Activated CD4-positive, alpha-beta T cell treated with anti-CD3 and anti-CD28 coated beads, Interleukin-2, amount 50 U/mL, for 16 hours (primary cell): ENCODE data around the gene ANKRD34A.

ENCODE experiments used
- DNase-seq: peaks from one replicate; pipeline ENCODE4 v3.0.0-alpha.2; 2020

The ANKRD34A gene

GRCh38 chr1:145965119-145965744, 857 bp upstream of the ANKRD34A start:
- DNase-seq = no peak

- DNase-seq = no peak
Measured at GRCh38 chr1:145963265-145964019, 933 bp downstream of the ANKRD34A start.

- no peak for DNase-seq
Measured at GRCh38 chr1:145962157-145963102, 1.9 kb downstream of the ANKRD34A start.

- peak; percentile 58 for DNase-seq
Measured at GRCh38 chr1:145961425-145962156, 2.8 kb downstream of the ANKRD34A start.

- DNase-seq = no peak
Measured at GRCh38 chr1:145961109-145961424, 3.3 kb downstream of the ANKRD34A start.

GRCh38 chr1:145960468-145961108, 3.8 kb downstream of the ANKRD34A start:
- DNase-seq = peak; percentile 49

GRCh38 chr1:145959957-145960467, 4.4 kb downstream of the ANKRD34A start:
- no peak for DNase-seq

GRCh38 chr1:145959333-145959732, 5.0 kb downstream of the ANKRD34A start:
- DNase-seq = no peak

- DNase-seq = no peak
Measured at GRCh38 chr1:145958734-145959133, 5.6 kb downstream of the ANKRD34A start.

- peak; percentile 98 for DNase-seq
Measured at GRCh38 chr1:145957443-145958319, 6.7 kb downstream of the ANKRD34A start, which contains the start of gene LIX1L. TSS of gene LIX1L (minus strand) at chr1:145958017. CDS start at chr1:145957927, 90 bp downstream.

GRCh38 chr1:145956781-145957442, 7.5 kb downstream of the ANKRD34A start:
- DNase-seq = no peak

GRCh38 chr1:145956361-145956760, 8.0 kb downstream of the ANKRD34A start:
- no peak for DNase-seq

- no peak for DNase-seq
Measured at GRCh38 chr1:145955436-145955835, 8.9 kb downstream of the ANKRD34A start.

- no peak for DNase-seq
Measured at GRCh38 chr1:145953861-145954260, 10.5 kb downstream of the ANKRD34A start.

- DNase-seq = no peak
Measured at GRCh38 chr1:145952903-145953302, 11.5 kb downstream of the ANKRD34A start.

GRCh38 chr1:145951526-145951925, 12.8 kb downstream of the ANKRD34A start:
- DNase-seq = no peak

GRCh38 chr1:145949219-145949618, 15.2 kb downstream of the ANKRD34A start:
- DNase-seq = no peak

- DNase-seq = no peak
Measured at GRCh38 chr1:145947551-145947950, 16.8 kb downstream of the ANKRD34A start.

GRCh38 chr1:145946477-145946986, 17.8 kb downstream of the ANKRD34A start:
- DNase-seq = no peak

GRCh38 chr1:145944532-145944931, 19.8 kb downstream of the ANKRD34A start:
- no peak for DNase-seq
